H9 (cell line): Measurements from ENCODE around the gene TFF1. TPM values are rescaled to one million over a fixed set of nuclear protein-coding genes. Genes with fewer than 3 reads are reported as not detected.

Experiments
- DNase-seq: peaks from one replicate; pipeline ENCODE4 v3.0.0-alpha.2; 2017
- H2AFZ ChIP-seq: one replicate; pipeline ENCODE4 v1.6.1; 2013; ENCODE audit warnings: mild to moderate bottlenecking, low read length, control low read depth, moderate library complexity
- H2AK5ac ChIP-seq: 2 replicates; pipeline ENCODE4 v1.6.1; 2013; ENCODE audit warnings: low read length, control low read depth, mixed read lengths; ENCODE audit not compliant: insufficient read length
- H2BK120ac ChIP-seq: one replicate; pipeline ENCODE4 v1.6.1; 2013; ENCODE audit warnings: low read depth, mild to moderate bottlenecking, low read length, control low read depth, inconsistent platforms; ENCODE audit not compliant: poor library complexity, severe bottlenecking
- H2BK12ac ChIP-seq: 2 replicates; pipeline ENCODE4 v1.6.1; 2013; ENCODE audit warnings: low read length, control low read depth, mixed read lengths, low read depth; ENCODE audit not compliant: insufficient read length
- H2BK15ac ChIP-seq: 2 replicates; pipeline ENCODE4 v1.6.1; 2013; ENCODE audit warnings: low read depth, low read length, control low read depth
- H2BK20ac ChIP-seq: one replicate; pipeline ENCODE4 v1.6.1; 2013; ENCODE audit warnings: low read depth, mild to moderate bottlenecking, low read length, control low read depth, inconsistent platforms; ENCODE audit not compliant: poor library complexity, severe bottlenecking
- H2BK5ac ChIP-seq: 2 replicates; pipeline ENCODE4 v1.6.1; 2013; ENCODE audit warnings: low read length, control low read depth, mixed read lengths; ENCODE audit not compliant: insufficient read length
- H3K14ac ChIP-seq: 2 replicates; pipeline ENCODE4 v1.6.1; 2013; ENCODE audit warnings: low read length, control low read depth; ENCODE audit not compliant: insufficient read depth
- H3K18ac ChIP-seq: 2 replicates; pipeline ENCODE4 v1.6.1; 2013; ENCODE audit warnings: low read depth, mild to moderate bottlenecking, mixed read lengths, low read length, control low read depth; ENCODE audit not compliant: insufficient read length
- H3K23ac ChIP-seq: 2 replicates; pipeline ENCODE4 v1.6.1; 2013; ENCODE audit warnings: low read length, control low read depth, mixed read lengths, low read depth; ENCODE audit not compliant: insufficient read length
- H3K23me2 ChIP-seq: 2 replicates; pipeline ENCODE4 v1.6.1; 2013; ENCODE audit warnings: low read depth, mild to moderate bottlenecking, mixed read lengths, low read length, control low read depth; ENCODE audit not compliant: insufficient read length, poor library complexity, severe bottlenecking
- H3K27ac ChIP-seq: 2 replicates; pipeline ENCODE4 v1.5.1; 2013; ENCODE audit warnings: low read length, control low read depth, mixed read lengths, low read depth; ENCODE audit not compliant: insufficient read length
- H3K27me3 ChIP-seq: 2 replicates; pipeline ENCODE4 v1.6.1; 2013; ENCODE audit warnings: low read length, control low read depth, inconsistent platforms; ENCODE audit not compliant: insufficient read depth
- H3K4ac ChIP-seq: 2 replicates; pipeline ENCODE4 v1.6.1; 2013; ENCODE audit warnings: low read depth, mild to moderate bottlenecking, control low read depth, inconsistent platforms, low read length, moderate library complexity
- H3K4me1 ChIP-seq: 2 replicates; pipeline ENCODE4 v1.6.1; 2013; ENCODE audit warnings: low read length, control low read depth, inconsistent platforms; ENCODE audit not compliant: insufficient read depth
- H3K4me2 ChIP-seq: 2 replicates; pipeline ENCODE4 v1.6.1; 2013; ENCODE audit warnings: low read length, control low read depth, mixed read lengths; ENCODE audit not compliant: insufficient read length, insufficient read depth
- H3K56ac ChIP-seq: 2 replicates; pipeline ENCODE4 v1.6.1; 2013; ENCODE audit warnings: low read depth, mild to moderate bottlenecking, mixed read lengths, low read length, control low read depth; ENCODE audit not compliant: insufficient read length
- H3K79me1 ChIP-seq: 2 replicates; pipeline ENCODE4 v1.6.1; 2013; ENCODE audit warnings: low read depth, mild to moderate bottlenecking, moderate library complexity, low read length, control low read depth, inconsistent platforms; ENCODE audit not compliant: insufficient read depth, poor library complexity, severe bottlenecking
- H3K79me2 ChIP-seq: 2 replicates; pipeline ENCODE4 v1.6.1; 2013; ENCODE audit warnings: low read length, control low read depth, inconsistent platforms; ENCODE audit not compliant: insufficient read depth
- H3K9ac ChIP-seq: 2 replicates; pipeline ENCODE4 v1.6.1; 2013; ENCODE audit warnings: low read length, control low read depth, mixed read lengths; ENCODE audit not compliant: insufficient read length; ENCODE audit errors: extremely low read depth
- H3K9me3 ChIP-seq: one replicate; pipeline ENCODE4 v1.6.1; 2013; ENCODE audit warnings: low read depth, low read length, inconsistent platforms; ENCODE audit not compliant: control insufficient read depth
- H3T11ph ChIP-seq: one replicate; pipeline ENCODE4 v1.6.1; 2013; ENCODE audit warnings: mild to moderate bottlenecking, low read length, control low read depth, inconsistent platforms
- H4K20me1 ChIP-seq: one replicate; pipeline ENCODE4 v1.6.1; 2013; ENCODE audit not compliant: control insufficient read depth, insufficient read length, insufficient read depth
- H4K5ac ChIP-seq: 2 replicates; pipeline ENCODE4 v1.6.1; 2013; ENCODE audit warnings: low read depth, mild to moderate bottlenecking, mixed read lengths, low read length, control low read depth; ENCODE audit not compliant: insufficient read length
- H4K8ac ChIP-seq: replicated peaks from 2 replicates; pipeline ENCODE4 v1.6.1; 2013; ENCODE audit warnings: low read length, control low read depth, mixed read lengths, low read depth; ENCODE audit not compliant: insufficient read length
- H4K91ac ChIP-seq: 2 replicates; pipeline ENCODE4 v1.6.1; 2013; ENCODE audit warnings: low read depth, mild to moderate bottlenecking, moderate library complexity, mixed read lengths, low read length, control low read depth; ENCODE audit not compliant: insufficient read length
- H3K27ac Mint-ChIP-seq, 3 experiments: 2 replicates in 2 of 3; 3 replicates in 1 of 3; pipeline ENCODE4 v1.8.0; 2020 to 2021; ENCODE audit warnings: mixed read lengths in 3 of 3, mild to moderate bottlenecking in 1 of 3, moderate library complexity in 1 of 3
- H3K27me3 Mint-ChIP-seq: 2 replicates; pipeline ENCODE4 v1.8.0; 2021; ENCODE audit warnings: low read depth, mild to moderate bottlenecking, moderate library complexity, mixed read lengths
- H3K36me3 Mint-ChIP-seq, 3 experiments: 2 replicates in 2 of 3; 3 replicates in 1 of 3; pipeline ENCODE4 v1.8.0; 2020 to 2021; ENCODE audit warnings: low read depth in 3 of 3, mixed read lengths in 3 of 3; ENCODE audit not compliant: insufficient read depth in 1 of 3
- H3K4me1 Mint-ChIP-seq, 2 experiments: 2 replicates each; pipeline ENCODE4 v1.8.0; 2020; ENCODE audit warnings: mixed read lengths in 2 of 2
- H3K4me3 Mint-ChIP-seq, 2 experiments: 2 replicates in 1 of 2; 3 replicates in 1 of 2; pipeline ENCODE4 v1.8.0; 2020 to 2021; ENCODE audit warnings: mild to moderate bottlenecking in 2 of 2, mixed read lengths in 2 of 2, moderate library complexity in 1 of 2
- H3K9me3 Mint-ChIP-seq, 2 experiments: 2 replicates in 1 of 2; 3 replicates in 1 of 2; pipeline ENCODE4 v1.8.0; 2020; ENCODE audit warnings: mild to moderate bottlenecking in 2 of 2, mixed read lengths in 2 of 2, moderate library complexity in 1 of 2
- WGBS: extraction: QIAGEN DNeasy Blood & Tissue Kit; methylation state at CpG from one replicate; pipeline ENCODE4 v1.1.7; 2013; ENCODE audit warnings: missing lambda C conversion rate, low lambda C conversion rate, mixed read lengths; ENCODE audit not compliant: insufficient read length; ENCODE audit errors: extremely low coverage; 5-methylcytosine and 5-hydroxymethylcytosine counted together
- total RNA-seq: library from RNA; stranded (reverse); gene quantifications from 2 replicates; pipeline ENCODE4 v1.2.1, GENCODE V29; 2021
- TF ChIP-seq, protein P1 (sequence below): fragments of 200-600 bp; sonication (generic); conservative IDR thresholded peaks from 3 replicates; pipeline ENCODE4 v1.8.0; 2021; ENCODE audit warnings: antibody characterized with exemption, mild to moderate bottlenecking

The TFF1 gene
- total RNA-seq, 1 experiment from 2014 or later = not detected

DNA sequence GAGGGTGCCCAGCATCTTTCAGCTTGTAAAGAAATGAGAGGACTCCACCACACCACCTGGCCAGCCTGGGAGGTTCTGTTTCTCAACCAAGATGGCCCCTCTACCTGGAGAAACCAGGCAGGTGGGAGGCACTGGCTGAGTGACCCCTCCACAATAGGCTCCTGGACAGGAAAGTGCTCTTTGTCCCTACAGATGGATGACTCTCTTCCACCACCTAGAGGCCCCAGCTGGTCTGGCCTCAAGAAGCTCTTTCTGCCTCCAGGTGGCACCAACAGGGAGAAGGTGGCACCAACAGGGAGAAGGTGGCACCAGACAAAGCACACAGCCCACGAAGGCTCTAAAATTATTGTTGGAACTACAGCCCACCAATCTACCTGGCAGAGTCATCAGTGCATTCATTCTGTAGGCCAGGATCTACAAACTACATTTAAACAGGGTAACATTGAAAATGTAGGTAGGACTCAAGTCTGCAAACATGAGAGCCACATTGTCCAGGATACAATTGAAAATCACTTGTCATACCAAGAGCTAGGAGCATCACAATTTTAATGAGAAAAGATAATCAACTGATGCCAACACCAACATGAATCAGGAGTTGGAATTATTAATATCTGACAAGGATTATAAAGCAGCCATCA lies 15.1 kb upstream of the TFF1 start:
- H3K79me1 ChIP-seq = no peaks in the 10 kb centered on the region
- H3K9ac ChIP-seq = no peak overlapping the region
- H2BK5ac ChIP-seq = no peak overlapping the region
- H3K23me2 ChIP-seq = no peaks in the 10 kb centered on the region
- no peak overlapping the region for H3K4me2 ChIP-seq
- H3K27ac ChIP-seq = no peak overlapping the region
- no peak overlapping the region for H4K91ac ChIP-seq
- no peaks in the 10 kb centered on the region for H3K4me1 ChIP-seq
- H3K9me3 Mint-ChIP-seq = peaks cover 6 to 12% of the 10 kb centered on the region in 2 experiments
- TF ChIP-seq, protein P1, sequence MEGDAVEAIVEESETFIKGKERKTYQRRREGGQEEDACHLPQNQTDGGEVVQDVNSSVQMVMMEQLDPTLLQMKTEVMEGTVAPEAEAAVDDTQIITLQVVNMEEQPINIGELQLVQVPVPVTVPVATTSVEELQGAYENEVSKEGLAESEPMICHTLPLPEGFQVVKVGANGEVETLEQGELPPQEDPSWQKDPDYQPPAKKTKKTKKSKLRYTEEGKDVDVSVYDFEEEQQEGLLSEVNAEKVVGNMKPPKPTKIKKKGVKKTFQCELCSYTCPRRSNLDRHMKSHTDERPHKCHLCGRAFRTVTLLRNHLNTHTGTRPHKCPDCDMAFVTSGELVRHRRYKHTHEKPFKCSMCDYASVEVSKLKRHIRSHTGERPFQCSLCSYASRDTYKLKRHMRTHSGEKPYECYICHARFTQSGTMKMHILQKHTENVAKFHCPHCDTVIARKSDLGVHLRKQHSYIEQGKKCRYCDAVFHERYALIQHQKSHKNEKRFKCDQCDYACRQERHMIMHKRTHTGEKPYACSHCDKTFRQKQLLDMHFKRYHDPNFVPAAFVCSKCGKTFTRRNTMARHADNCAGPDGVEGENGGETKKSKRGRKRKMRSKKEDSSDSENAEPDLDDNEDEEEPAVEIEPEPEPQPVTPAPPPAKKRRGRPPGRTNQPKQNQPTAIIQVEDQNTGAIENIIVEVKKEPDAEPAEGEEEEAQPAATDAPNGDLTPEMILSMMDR = peak; percentile 79
- peaks cover 0 to 9% (median 0%) of the 10 kb centered on the region in 3 experiments; a peak in 2 of 7 replicates for H3K36me3 Mint-ChIP-seq
- no peak overlapping the region for H3K56ac ChIP-seq
- no peak overlapping the region for H2AK5ac ChIP-seq
- no peak overlapping the region for H2AFZ ChIP-seq
- peaks cover 12% of the 10 kb centered on the region for H3K27me3 Mint-ChIP-seq
- H3K27ac Mint-ChIP-seq = no peak overlapping the region
- no peak overlapping the region for H3K18ac ChIP-seq
- no peak overlapping the region; a peak in 1 of 5 replicates for H3K4me3 Mint-ChIP-seq
- no peak overlapping the region for H2BK20ac ChIP-seq
- no peak overlapping the region for H3T11ph ChIP-seq
- H3K23ac ChIP-seq = no peak overlapping the region
- peaks cover 4% of the 10 kb centered on the region in 2 experiments for H3K4me1 Mint-ChIP-seq
- H3K14ac ChIP-seq = no peak overlapping the region
- peaks cover 2% of the 10 kb centered on the region for H4K20me1 ChIP-seq
- no peak overlapping the region for H4K5ac ChIP-seq
- H3K27me3 ChIP-seq = no peaks in the 10 kb centered on the region
- no peak overlapping the region for H2BK12ac ChIP-seq
- no CpG with 5 or more reads among the region's 1 CpG for WGBS
- no peak overlapping the region for H2BK120ac ChIP-seq
- no peaks in the 10 kb centered on the region for H3K9me3 ChIP-seq
- H3K79me2 ChIP-seq = no peaks in the 10 kb centered on the region
- H3K4ac ChIP-seq = no peak overlapping the region
- peak; percentile 76 for DNase-seq
- H2BK15ac ChIP-seq = no peak overlapping the region
- H4K8ac ChIP-seq = no peak overlapping the region
